IgD-negative memory B cell (primary cell): Measurements from ENCODE around the gene PHKA2. TPM values are rescaled to one million over a fixed set of nuclear protein-coding genes. Genes with fewer than 3 reads are reported as not detected.

Source experiments
- H3K27ac Mint-ChIP-seq, 3 donors: one replicate each; pipeline ENCODE4 v1.8.0; 2020 to 2022; ENCODE audit warnings: mild to moderate bottlenecking in 3 of 3, mixed read lengths in 3 of 3, moderate library complexity in 1 of 3
- H3K27me3 Mint-ChIP-seq: one replicate; pipeline ENCODE4 v1.8.0; 2021; ENCODE audit warnings: mixed read lengths
- H3K36me3 Mint-ChIP-seq: one replicate; pipeline ENCODE4 v1.8.0; 2020; ENCODE audit warnings: mild to moderate bottlenecking, mixed read lengths
- H3K4me1 Mint-ChIP-seq, 3 donors: one replicate each; pipeline ENCODE4 v1.8.0; 2020 to 2022; ENCODE audit warnings: mixed read lengths in 3 of 3, mild to moderate bottlenecking in 1 of 3
- H3K4me3 Mint-ChIP-seq, 4 donors: one replicate each; pipeline ENCODE4 v1.8.0; 2020 to 2022; ENCODE audit warnings: mild to moderate bottlenecking in 4 of 4, mixed read lengths in 4 of 4, moderate library complexity in 3 of 4
- H3K9me3 Mint-ChIP-seq, 3 donors: one replicate each; pipeline ENCODE4 v1.8.0; 2020 to 2021; ENCODE audit warnings: mixed read lengths in 3 of 3, mild to moderate bottlenecking in 1 of 3
- polyA plus RNA-seq: library from polyadenylated mRNA; unstranded; fragments of 300-500 nt; fragmentation: Illumina TruSeq; gene quantifications from one replicate; pipeline ENCODE4 v1.2.3, GENCODE V29; 2021

PHKA2 gene
- polyA plus RNA-seq, 1 donor from 2014 or later = 6.3 TPM

DNA sequence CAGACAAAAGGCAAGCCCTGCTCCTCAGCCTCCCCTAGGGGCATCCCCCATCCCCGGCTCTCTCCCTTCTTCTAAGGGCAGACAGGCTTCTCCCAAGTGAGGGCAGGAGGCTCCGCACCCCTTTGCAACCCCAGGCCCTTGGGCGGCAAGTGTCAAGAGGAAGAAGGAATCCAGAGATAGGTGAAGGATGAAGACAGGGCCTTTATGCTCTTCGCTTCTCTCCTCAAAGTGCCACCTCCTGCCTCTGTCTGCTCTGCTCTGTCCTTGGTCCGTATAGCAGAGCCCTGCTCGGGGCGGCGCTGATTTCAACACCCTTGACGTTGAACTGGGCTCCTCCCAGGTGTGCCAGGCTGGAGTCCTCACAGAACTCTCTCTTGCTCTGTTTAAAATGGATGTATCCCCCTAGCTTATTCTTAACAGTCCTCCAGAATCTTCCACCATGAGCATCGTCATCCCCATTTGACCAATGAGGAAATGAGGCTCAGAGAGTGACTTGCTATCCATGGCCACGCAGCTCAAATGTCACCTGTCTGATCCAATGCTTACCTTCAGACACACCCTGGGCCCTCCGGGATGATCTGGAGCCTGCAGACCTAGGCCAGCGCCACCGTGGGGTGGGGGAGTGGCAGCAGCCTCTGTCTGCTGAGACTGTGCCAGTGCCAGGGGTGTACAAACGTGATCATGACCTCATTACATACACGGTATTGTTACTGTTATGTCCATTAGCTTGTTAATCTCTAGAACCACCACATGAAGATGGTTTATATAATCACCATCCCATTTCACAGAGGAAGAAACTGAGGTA, 99.8 kb downstream of the PHKA2 start:
- Mint-ChIP-seq H3K9me3 (peaks cover 0 to 4% (median 0%) of the 10 kb centered on the region in 3 donors), H3K27ac (peak overlapping the region in 1 of 3 donors; percentile 74), H3K36me3 (peaks cover 1% of the 10 kb centered on the region), H3K4me1 (peaks cover 4 to 9% (median 7%) of the 10 kb centered on the region in 3 donors), H3K27me3 (no peaks in the 10 kb centered on the region), H3K4me3 (peak overlapping the region in 2 of 4 donors; percentile 39 to 72)

DNA sequence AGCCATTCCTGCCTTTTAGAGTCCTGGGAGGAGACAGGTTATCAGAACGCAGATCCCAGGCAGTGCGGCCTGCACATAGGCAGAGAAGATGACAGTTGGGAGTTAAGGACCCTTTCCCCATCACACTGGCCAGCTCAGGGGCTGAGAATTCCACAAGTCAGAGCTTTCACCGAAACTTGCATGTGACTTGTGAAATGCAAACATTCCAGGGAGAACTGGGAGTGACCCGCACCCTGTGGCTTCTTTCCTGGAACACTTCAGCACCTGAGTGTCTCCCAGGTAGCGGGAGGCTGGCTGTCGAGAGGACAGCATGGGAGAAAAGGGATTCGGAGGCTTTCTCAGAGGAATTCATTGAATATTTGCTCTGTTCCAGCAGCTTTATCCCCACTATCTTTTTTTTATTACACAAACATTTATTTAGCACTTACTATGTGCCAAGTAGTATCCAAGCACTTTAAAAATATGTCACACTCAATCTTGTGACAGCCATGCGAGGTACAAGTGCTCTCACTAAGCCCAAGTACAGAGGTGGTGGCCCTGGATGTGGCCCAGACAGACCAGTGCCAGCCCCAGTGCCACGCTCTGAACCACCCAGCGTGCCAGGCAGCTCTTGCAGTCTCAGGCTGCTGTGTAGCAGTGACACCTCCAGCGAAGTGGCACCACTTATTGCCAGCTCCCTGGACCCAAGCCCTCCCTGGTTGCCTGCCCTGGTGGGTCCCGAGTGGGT, 100.5 kb downstream of the PHKA2 start:
- no peak overlapping the region for H3K27ac Mint-ChIP-seq
- peaks cover 4 to 9% (median 7%) of the 10 kb centered on the region in 3 donors for H3K4me1 Mint-ChIP-seq
- H3K27me3 Mint-ChIP-seq = no peaks in the 10 kb centered on the region
- peaks cover 1% of the 10 kb centered on the region for H3K36me3 Mint-ChIP-seq
- peaks cover 0 to 4% (median 0%) of the 10 kb centered on the region in 3 donors for H3K9me3 Mint-ChIP-seq
- H3K4me3 Mint-ChIP-seq = no peak overlapping the region

DNA sequence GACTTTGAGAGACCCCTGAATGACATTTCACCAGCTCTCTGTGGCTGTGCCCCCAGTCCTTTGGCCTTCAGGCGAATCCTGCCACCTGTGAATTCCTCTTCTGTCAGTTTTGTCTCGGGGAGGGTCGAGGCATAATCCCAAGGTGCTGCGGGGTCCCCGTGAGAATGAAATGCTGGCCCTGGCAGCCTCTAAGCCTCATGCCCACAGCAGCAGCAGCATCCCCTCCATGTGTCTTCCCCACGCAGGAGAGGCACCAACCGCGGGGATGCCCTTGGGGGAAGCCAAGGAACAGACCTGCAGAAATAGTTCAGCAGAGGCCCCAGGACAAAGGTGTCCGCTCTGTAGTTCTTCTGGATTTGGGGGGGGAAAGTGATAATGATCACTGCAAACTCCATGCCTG, 104.8 kb downstream of the PHKA2 start:
- Mint-ChIP-seq H3K36me3 (no peaks in the 10 kb centered on the region), H3K4me1 (no peaks in the 10 kb centered on the region), H3K4me3 (no peak overlapping the region), H3K27ac (no peak overlapping the region), H3K27me3 (peaks cover 5% of the 10 kb centered on the region), H3K9me3 (peaks cover 0 to 4% (median 0%) of the 10 kb centered on the region in 3 donors)

DNA sequence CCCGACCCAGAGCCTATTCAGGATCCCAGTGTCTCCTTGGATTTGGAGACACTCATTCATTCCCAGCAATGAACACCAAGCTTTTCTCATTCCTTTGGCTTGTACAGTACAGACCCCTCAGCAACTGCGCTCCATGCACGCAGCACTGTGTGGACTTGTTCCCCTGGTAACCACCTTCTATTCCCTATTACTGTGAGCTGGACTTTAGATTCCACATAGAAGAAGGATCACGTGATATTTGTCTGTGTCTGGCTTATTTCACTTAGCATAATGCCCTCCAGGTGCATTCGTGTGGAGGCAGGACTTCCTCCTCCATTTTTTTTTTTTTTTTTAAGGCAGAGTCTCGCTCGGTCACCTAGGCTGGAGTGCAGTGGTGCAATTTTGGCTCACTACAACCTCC, 106.4 kb downstream of the PHKA2 start:
- Mint-ChIP-seq H3K27me3 (peaks cover 5% of the 10 kb centered on the region), H3K27ac (peak overlapping the region in 1 of 3 donors; percentile 53), H3K9me3 (peaks cover 0 to 3% (median 0%) of the 10 kb centered on the region in 3 donors), H3K4me3 (no peak overlapping the region), H3K36me3 (no peaks in the 10 kb centered on the region), H3K4me1 (no peaks in the 10 kb centered on the region)

DNA sequence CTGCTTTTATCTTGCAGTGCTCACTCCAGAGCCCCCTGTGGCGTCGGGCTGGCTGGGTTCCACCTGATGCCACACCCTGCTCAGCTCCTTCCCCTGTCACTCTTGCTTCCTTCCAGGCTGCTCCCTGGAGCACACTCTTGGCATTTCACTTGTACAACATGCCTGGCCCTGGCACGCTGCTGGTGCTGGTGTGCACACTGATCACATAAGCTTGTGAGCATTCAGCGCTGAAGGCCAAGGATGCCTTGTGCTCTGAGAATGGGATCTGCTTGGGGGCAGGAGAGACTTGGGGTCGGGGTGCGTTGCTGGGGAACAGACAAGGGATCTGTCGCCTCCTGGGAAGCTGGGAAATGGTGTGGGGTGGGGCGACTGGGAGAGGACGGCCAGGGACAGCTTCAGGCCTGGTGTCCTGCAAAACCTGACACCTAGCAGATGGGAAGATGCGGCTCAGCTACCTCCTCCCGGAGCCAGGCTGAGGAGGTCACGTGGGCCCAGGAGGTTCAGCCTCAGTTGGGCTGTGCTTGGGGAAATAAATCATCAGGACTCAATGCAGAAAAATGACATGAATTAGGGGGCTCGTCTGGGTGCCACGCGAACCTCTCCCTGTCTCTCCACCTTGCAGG, 108.5 kb downstream of the PHKA2 start:
- Mint-ChIP-seq H3K9me3 (no peaks in the 10 kb centered on the region), H3K4me3 (no peak overlapping the region), H3K4me1 (no peaks in the 10 kb centered on the region), H3K27me3 (peaks cover 5% of the 10 kb centered on the region), H3K36me3 (no peaks in the 10 kb centered on the region), H3K27ac (no peak overlapping the region)

DNA sequence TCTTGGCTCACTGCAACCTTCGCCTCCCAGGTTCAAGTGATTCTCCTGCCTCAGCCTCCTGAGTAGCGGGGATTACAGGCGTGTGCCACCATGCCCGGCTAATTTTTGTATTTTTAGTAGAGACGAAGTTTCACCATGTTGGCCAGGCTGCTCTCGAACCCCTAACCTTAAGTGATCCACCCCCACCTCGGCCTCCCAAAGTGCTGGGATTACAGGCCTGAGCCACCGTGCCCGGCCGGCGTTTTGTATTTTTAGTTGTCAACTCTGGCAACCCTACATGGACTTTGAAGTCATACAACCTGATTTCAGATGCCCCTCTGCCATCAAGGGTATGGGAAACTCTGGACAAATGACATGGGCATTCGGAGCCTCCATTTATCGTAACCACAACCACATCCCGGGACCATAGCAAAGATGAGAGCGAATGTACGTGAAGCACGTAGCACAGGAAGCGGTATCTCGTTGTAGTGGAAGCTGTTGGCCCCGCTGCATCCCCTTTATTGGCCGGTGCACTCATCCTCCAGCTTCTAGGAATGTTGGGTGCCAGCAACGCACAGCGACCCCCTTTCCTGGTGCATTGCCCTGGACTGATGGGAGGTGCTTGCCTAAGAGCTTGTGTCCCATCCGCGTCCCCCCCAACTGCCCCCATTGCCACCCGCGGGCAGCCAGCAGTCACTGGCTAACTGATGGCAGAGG, 109.2 kb downstream of the PHKA2 start:
- H3K9me3 Mint-ChIP-seq = no peaks in the 10 kb centered on the region

DNA sequence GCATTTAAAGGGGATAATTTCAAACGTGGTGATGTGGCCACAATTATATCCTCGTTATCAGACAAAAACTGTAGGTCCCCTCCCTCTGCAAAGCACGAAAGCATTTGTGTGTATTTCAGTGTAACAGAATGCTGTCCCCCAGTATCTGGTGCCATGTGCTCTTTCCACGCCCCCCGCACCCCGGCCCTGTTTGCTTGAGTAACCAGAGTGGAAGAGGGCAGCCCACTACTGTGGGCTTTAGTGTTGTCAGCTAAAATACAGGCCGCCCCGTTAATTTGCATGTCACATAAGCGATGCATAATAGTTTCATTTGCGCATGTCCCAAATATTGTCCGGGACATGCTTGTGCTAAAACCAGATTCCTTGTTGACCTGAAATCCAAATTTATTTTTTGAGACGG, 110.1 kb downstream of the PHKA2 start:
- no peaks in the 10 kb centered on the region for H3K9me3 Mint-ChIP-seq
- H3K4me3 Mint-ChIP-seq = no peak overlapping the region
- no peaks in the 10 kb centered on the region for H3K4me1 Mint-ChIP-seq
- no peak overlapping the region for H3K27ac Mint-ChIP-seq
- peaks cover 5% of the 10 kb centered on the region for H3K27me3 Mint-ChIP-seq
- no peaks in the 10 kb centered on the region for H3K36me3 Mint-ChIP-seq

More for the DNA sequence above, 109.2 kb downstream of the PHKA2 start:
- Mint-ChIP-seq H3K27me3 (peaks cover 5% of the 10 kb centered on the region), H3K4me1 (no peaks in the 10 kb centered on the region), H3K36me3 (no peaks in the 10 kb centered on the region), H3K27ac (no peak overlapping the region), H3K4me3 (no peak overlapping the region)

DNA sequence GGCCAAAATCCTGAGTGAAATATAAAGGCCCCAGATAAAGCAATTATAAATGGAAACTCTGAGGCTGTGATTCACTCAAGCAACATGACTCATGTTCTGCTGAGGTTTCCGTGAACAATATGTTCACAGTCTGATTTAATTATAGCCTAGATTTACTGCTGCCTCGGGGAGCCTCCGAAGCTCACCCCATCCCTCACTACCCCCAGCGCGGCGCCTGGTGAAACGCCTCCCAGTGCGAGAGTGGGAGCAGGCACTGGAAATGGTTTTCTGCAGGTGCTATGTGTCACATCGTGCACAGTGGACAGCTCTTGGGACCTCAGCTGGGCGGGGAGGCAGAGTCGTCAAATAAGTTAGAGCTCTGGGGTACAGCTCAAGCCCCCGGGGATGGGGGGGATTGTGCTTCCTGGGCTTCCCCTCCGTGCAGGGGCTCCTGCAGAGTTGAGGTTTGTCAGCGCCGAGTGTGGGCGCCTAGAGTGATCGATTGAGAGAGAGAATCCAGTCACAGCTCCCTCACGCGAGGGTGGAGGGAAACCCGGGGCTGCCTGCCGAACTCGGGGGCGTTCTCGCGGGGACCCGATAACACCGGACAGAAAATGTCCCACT, 110.6 kb downstream of the PHKA2 start:
- no peaks in the 10 kb centered on the region for H3K36me3 Mint-ChIP-seq
- no peaks in the 10 kb centered on the region for H3K4me1 Mint-ChIP-seq
- no peak overlapping the region for H3K27ac Mint-ChIP-seq
- no peak overlapping the region for H3K4me3 Mint-ChIP-seq
- peaks cover 5% of the 10 kb centered on the region for H3K27me3 Mint-ChIP-seq
- H3K9me3 Mint-ChIP-seq = no peaks in the 10 kb centered on the region

DNA sequence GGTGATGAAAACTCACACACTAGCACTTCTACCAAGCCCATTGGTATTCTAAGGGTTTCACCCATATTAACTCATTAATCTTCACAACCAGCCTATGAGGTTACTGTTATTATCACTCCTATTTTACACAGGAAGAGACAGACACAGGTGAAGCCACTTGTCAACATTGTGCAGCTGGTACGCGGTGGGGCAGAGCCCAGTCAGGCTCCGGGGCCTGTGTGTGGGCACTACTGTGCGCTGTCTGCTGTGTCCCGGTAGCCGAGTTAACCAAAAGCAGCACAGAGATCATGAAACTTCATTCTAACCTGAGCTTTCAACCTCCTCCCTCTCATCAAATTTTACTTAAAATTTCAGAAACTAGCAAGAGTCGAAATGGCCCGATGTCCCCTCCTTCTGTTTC, 111.3 kb downstream of the PHKA2 start:
- peaks cover 5% of the 10 kb centered on the region for H3K27me3 Mint-ChIP-seq
- no peak overlapping the region for H3K4me3 Mint-ChIP-seq
- H3K27ac Mint-ChIP-seq = no peak overlapping the region
- H3K36me3 Mint-ChIP-seq = no peaks in the 10 kb centered on the region
- no peaks in the 10 kb centered on the region for H3K4me1 Mint-ChIP-seq
- H3K9me3 Mint-ChIP-seq = no peaks in the 10 kb centered on the region

DNA sequence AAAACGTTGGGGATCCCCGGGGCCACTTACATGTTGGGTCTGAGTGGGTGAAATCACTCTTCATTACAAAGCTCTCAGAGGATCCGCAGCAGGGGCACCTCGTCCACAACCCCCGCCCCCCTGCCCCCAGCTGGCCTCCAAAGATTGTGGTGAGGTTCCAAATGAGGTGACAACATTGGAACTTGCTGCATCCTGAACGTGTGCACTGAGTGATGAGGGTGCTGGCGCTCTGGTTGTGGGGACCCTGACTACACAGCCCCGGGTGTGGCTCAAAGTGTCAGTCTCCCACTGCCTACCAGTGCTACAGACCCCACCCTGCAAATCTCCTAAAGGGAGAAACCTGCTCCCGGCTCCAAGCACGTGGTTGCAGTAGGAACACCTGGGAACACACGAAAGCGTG, 111.9 kb downstream of the PHKA2 start:
- Mint-ChIP-seq H3K4me1 (no peaks in the 10 kb centered on the region), H3K4me3 (no peak overlapping the region), H3K27me3 (peaks cover 4% of the 10 kb centered on the region), H3K36me3 (no peaks in the 10 kb centered on the region), H3K9me3 (no peaks in the 10 kb centered on the region), H3K27ac (no peak overlapping the region)

DNA sequence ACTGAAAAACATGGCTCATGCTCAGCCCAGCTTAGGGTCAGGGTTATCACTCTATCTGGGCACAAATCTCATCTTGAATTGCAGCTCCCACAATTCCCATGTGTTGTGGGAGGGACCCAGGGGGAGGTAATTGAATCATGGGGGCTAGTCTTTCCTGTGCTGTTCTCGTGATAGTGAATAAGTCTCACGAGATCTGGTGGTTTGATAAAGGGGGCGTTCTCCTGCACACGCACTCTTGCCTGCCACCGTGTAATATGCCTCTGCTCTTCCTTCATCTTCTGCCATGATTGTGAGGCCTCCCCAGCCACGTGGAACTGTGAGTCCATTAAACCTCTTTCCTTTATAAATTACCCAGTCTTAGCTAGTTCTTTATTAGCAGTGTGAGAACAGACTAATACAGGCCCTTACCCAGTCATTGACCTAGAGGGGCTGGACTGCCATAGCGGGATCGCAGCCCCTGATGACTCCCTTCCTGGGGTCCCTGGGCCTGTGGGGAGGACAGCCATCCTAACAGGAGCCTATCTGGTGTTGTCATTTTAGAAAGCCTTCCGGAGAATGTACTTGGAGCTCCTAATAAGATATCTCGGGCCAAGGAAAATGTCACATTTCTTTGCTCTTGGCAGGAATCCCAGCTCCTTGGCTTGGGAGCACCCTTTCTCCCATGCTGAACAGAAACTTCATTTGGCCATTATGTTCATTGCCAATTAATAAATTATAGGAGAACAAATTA, 112.6 kb downstream of the PHKA2 start:
- no peak overlapping the region for H3K4me3 Mint-ChIP-seq
- H3K27me3 Mint-ChIP-seq = peaks cover 1% of the 10 kb centered on the region
- no peaks in the 10 kb centered on the region for H3K9me3 Mint-ChIP-seq
- H3K4me1 Mint-ChIP-seq = no peaks in the 10 kb centered on the region
- H3K27ac Mint-ChIP-seq = no peak overlapping the region
- H3K36me3 Mint-ChIP-seq = no peaks in the 10 kb centered on the region

DNA sequence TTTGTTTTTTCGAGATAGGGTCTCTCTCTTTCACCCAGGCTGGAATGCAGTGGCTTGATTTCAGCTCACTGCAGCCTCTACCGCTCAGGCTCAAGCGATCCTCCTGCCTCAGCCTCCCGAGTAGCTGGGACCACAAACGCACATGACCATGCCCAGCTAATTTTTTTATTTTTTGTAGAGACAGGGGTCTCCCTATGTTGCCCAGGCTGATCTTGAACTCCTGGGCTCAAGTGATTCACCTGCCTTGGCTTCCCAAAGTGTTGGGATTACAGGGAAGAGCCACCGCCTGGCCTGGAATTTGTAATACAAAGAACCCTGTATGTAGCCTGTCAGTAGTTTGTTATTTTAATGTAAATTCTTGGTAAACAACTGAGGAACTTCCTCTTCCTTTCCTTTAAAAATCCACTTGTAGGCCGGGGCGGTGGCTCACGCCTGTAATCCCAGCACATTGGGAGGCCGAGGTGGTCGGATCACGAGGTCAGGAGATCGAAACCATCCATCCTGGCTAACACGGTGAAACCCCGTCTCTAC, 119.5 kb downstream of the PHKA2 start:
- Mint-ChIP-seq H3K4me1 (no peaks in the 10 kb centered on the region), H3K4me3 (no peak overlapping the region), H3K27me3 (peaks cover 3% of the 10 kb centered on the region), H3K9me3 (no peaks in the 10 kb centered on the region), H3K36me3 (no peaks in the 10 kb centered on the region), H3K27ac (no peak overlapping the region)

DNA sequence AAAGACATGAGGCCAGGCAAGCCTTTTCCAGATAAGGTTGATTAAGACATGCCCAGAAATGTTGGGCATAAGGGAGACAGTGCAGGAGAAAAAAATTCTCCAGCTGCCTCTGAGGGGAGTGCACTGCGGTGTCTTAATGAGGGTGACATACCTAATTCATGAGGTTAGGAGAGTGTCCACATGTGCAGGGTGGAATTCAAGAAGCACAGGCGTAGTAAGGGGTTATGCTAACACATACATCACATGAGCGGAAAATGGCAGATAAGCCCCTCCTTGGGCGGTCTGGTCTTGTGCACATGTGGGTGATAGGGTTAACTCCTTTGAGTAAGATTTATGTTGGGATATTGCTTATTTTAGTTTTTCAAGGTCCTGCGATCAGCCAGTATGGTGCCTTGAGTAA, 122.4 kb downstream of the PHKA2 start:
- peaks cover 3% of the 10 kb centered on the region for H3K27me3 Mint-ChIP-seq
- H3K4me1 Mint-ChIP-seq = peaks cover 0 to 2% (median under 1%) of the 10 kb centered on the region in 3 donors
- H3K9me3 Mint-ChIP-seq = peaks cover 0 to 10% (median 2%) of the 10 kb centered on the region in 3 donors
- H3K36me3 Mint-ChIP-seq = no peaks in the 10 kb centered on the region
- H3K27ac Mint-ChIP-seq = no peak overlapping the region
- H3K4me3 Mint-ChIP-seq = no peak overlapping the region

DNA sequence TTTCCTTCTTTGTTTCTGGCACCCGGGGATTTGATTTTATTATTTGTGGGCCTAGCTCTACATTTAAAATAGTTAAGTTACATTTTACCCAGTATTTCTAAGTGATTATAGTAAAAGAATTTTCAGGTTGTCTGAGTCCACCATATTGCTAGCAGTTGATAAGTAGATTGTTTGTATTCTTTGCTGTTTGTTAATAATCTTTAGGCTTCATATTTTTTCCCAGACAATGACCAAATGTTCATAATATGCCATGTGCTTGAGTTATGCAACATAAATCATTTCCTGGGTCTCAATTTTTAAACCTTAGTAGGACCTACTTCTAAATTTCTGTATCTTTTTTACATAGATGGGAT, 127.3 kb downstream of the PHKA2 start:
- H3K4me1 Mint-ChIP-seq = peaks cover 0 to 15% (median 8%) of the 10 kb centered on the region in 3 donors
- peaks cover 3% of the 10 kb centered on the region for H3K27me3 Mint-ChIP-seq
- H3K36me3 Mint-ChIP-seq = no peaks in the 10 kb centered on the region
- peaks cover 0 to 10% (median 2%) of the 10 kb centered on the region in 3 donors for H3K9me3 Mint-ChIP-seq
- H3K4me3 Mint-ChIP-seq = no peak overlapping the region
- H3K27ac Mint-ChIP-seq = no peak overlapping the region
